ENCODE measurements around the gene SLC35E4.

DNA sequence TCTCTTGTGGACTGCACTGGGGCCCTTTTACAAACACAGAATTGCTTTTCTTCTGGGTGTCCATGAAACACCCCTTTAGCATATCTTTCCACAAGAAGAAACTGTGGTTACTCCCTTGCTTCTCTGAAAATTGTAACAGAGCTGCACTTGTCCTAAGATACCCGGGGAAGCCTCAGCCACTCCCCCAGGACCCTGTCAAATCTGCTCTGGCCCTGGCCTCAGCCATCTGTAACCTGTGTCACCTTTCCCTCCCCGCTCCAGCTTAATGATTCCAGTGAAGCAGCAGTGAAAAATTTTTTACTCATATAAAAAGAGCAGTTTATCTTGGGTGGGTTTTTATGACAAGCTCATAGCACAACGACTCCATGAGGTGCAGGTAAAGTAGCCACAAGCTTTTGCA is 35.5 kb downstream of the SLC35E4 start:
- TF ChIP-seq CTCF (IDR thresholded peaks at IDR 0.05) (no peak), POLR2A (IDR thresholded peaks at IDR 0.05) (no peak)

Data from uterus (tissue), 2 donors.